HCT116 (cell line): ENCODE results near the gene SLC25A48.

ENCODE experiments used
- EZH2 ChIP-seq: fragments of 200-600 bp; sonication (generic); IDR thresholded peaks from 2 replicates; pipeline ENCODE4 v1.6.1; 2017; ENCODE audit warnings: antibody characterized with exemption, mixed run types
- EZH2phosphoT487 ChIP-seq: fragments of 200-600 bp; IDR thresholded peaks from 2 replicates; pipeline ENCODE4 v1.6.1; 2018; ENCODE audit warnings: antibody characterized with exemption, borderline replicate concordance
- POLR2A ChIP-seq: IDR thresholded peaks from 2 replicates; pipeline ENCODE4 v1.7.0; 2011; ENCODE audit warnings: borderline replicate concordance; ENCODE audit not compliant: insufficient read depth, insufficient read length; ENCODE audit errors: extremely low read depth
- POLR2AphosphoS5 ChIP-seq: IDR thresholded peaks from 2 replicates; pipeline ENCODE4 v1.6.1; 2011; ENCODE audit warnings: mild to moderate bottlenecking, low read depth, low read length, moderate library complexity
- RAD21 ChIP-seq: IDR thresholded peaks from 2 replicates; pipeline ENCODE4 v1.6.1; 2012; ENCODE audit warnings: low read depth, mild to moderate bottlenecking
- TF ChIP-seq, protein P1 (sequence below), 3 experiments: fragments of 200-600 bp in 1 of 3; sonication (generic) in 1 of 3; IDR thresholded peaks in 2 of 3; conservative IDR thresholded peaks in 1 of 3; 2 replicates each; pipeline ENCODE4 v1.5.1; 2012 to 2017; ENCODE audit warnings: low read depth in 2 of 3, low read length in 2 of 3, antibody characterized with exemption in 1 of 3, borderline replicate concordance in 1 of 3, control low read depth in 1 of 3, mild to moderate bottlenecking in 1 of 3, mixed read lengths in 1 of 3, mixed run types in 1 of 3, moderate library complexity in 1 of 3; ENCODE audit not compliant: insufficient read depth in 1 of 3

DNA sequence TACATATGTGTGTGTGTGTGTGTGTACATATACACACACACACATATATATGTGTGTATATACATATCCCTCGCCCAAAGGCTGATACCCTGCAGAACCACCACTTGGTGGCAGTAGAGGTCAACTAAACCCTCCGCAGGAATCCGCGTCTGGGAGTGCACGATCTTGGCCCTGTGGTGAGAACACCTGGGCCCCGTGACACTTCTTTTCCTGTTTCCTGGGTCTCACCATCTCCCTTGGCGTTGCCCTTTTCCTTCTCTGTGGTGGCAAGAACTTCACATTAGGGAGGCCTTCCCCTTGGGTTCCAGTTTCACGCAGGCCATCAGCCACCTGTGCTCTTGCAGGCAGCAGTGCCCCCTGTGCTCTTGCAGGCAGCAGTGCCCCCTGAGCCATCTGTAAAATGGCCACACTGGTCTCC lies 53.0 kb downstream of the SLC25A48 start:
- no peak for TF ChIP-seq POLR2AphosphoS5
- no peak for TF ChIP-seq POLR2A
- peak; percentile 95 for TF ChIP-seq RAD21
- TF ChIP-seq EZH2phosphoT487 = no peak
- TF ChIP-seq, protein P1, sequence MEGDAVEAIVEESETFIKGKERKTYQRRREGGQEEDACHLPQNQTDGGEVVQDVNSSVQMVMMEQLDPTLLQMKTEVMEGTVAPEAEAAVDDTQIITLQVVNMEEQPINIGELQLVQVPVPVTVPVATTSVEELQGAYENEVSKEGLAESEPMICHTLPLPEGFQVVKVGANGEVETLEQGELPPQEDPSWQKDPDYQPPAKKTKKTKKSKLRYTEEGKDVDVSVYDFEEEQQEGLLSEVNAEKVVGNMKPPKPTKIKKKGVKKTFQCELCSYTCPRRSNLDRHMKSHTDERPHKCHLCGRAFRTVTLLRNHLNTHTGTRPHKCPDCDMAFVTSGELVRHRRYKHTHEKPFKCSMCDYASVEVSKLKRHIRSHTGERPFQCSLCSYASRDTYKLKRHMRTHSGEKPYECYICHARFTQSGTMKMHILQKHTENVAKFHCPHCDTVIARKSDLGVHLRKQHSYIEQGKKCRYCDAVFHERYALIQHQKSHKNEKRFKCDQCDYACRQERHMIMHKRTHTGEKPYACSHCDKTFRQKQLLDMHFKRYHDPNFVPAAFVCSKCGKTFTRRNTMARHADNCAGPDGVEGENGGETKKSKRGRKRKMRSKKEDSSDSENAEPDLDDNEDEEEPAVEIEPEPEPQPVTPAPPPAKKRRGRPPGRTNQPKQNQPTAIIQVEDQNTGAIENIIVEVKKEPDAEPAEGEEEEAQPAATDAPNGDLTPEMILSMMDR (IDR thresholded peaks at IDR 0.05 in 2 of 3, conservative IDR thresholded peaks at IDR 0.05 in 1 of 3; ENCODE audit: borderline replicate concordance in 1 of 3, insufficient read depth in 1 of 3, low read depth in 2 of 3, low read length in 2 of 3) = peak; percentile 75 to 94 (median 87)
- no peak for TF ChIP-seq EZH2
